B cell (primary cell): Measurements from ENCODE around the gene LRRC61. TPM values are rescaled to one million over a fixed set of nuclear protein-coding genes. Genes with fewer than 3 reads are reported as not detected.

Experiments
- ATAC-seq: fragments of 200-7000 bp; cut with Tn5 transposase; one replicate; pipeline ENCODE4 v1.10.0; 2021; ENCODE audit warnings: low read depth, mild to moderate bottlenecking, moderate number of reproducible peaks, moderate library complexity
- CTCF ChIA-PET: fragments of 350-600 bp; sonication (Branson Sonifier 250); formaldehyde crosslinking; loops from one replicate; lab custom pipeline; 2021; ENCODE audit warnings: antibody characterized with exemption, inconsistent platforms; lab: Charles Lee
- POLR2A ChIA-PET: fragments of 350-600 bp; sonication (Branson Sonifier 250); formaldehyde crosslinking; loops from one replicate; lab custom pipeline; 2021; ENCODE audit warnings: antibody characterized with exemption; lab: Charles Lee
- DNase-seq: peaks from one replicate; pipeline ENCODE4 v3.0.0; 2013
- H2AFZ ChIP-seq: 2 replicates; pipeline ENCODE4 v1.6.1; 2012; ENCODE audit warnings: mild to moderate bottlenecking, low read depth, low read length; ENCODE audit not compliant: insufficient read depth, poor library complexity, severe bottlenecking
- H3K27ac ChIP-seq, 2 donors: 1 replicate in 1 of 2; 2 replicates in 1 of 2; pipeline ENCODE4 v1.5.1; 2012 to 2013; ENCODE audit warnings: low read length in 2 of 2, mild to moderate bottlenecking in 2 of 2, moderate library complexity in 1 of 2
- H3K27me3 ChIP-seq, 4 experiments: fragments of 200-600 bp in 1 of 4; sonication (generic) in 1 of 4; replicated peaks in 1 of 4; 1 replicate in 2 of 4; 2 replicates in 2 of 4; pipeline versions ENCODE4 v1.6.1 to v1.7.0; 2013 to 2016; ENCODE audit warnings: low read length in 3 of 4, mild to moderate bottlenecking in 2 of 4, mixed read lengths in 1 of 4, moderate library complexity in 1 of 4; ENCODE audit not compliant: insufficient read depth in 4 of 4, control insufficient read depth in 3 of 4; ENCODE audit errors: control extremely low read depth in 1 of 4
- H3K36me3 ChIP-seq, 2 experiments: replicated peaks in 1 of 2; 1 replicate in 1 of 2; 2 replicates in 1 of 2; pipeline versions ENCODE4 v1.6.1 to v1.7.1; 2013; ENCODE audit warnings: low read length in 1 of 2; ENCODE audit not compliant: insufficient read depth in 2 of 2, control insufficient read depth in 1 of 2; ENCODE audit errors: control extremely low read depth in 1 of 2, extremely low read depth in 1 of 2
- H3K4me1 ChIP-seq, 2 donors: fragments of 200-600 bp in 1 of 2; sonication (generic) in 1 of 2; 1 replicate in 1 of 2; 2 replicates in 1 of 2; pipeline versions ENCODE4 v1.5.1 to v1.6.1; 2013 to 2017; ENCODE audit warnings: low read length in 2 of 2; ENCODE audit not compliant: control insufficient read depth in 2 of 2, insufficient read depth in 2 of 2
- H3K4me2 ChIP-seq: replicated peaks from 2 replicates; pipeline ENCODE3; 2012; ENCODE audit warnings: mild to moderate bottlenecking, low read depth, low read length; ENCODE audit not compliant: poor library complexity, severe bottlenecking
- H3K4me3 ChIP-seq, 5 experiments: fragments of 200-600 bp in 1 of 5; sonication (generic) in 1 of 5; 1 replicate in 3 of 5; 2 replicates in 2 of 5; pipeline versions ENCODE4 v1.5.1 to v1.7.0; 2011 to 2016; ENCODE audit warnings: low read length in 4 of 5, mild to moderate bottlenecking in 4 of 5, low read depth in 2 of 5, control low read depth in 1 of 5, moderate library complexity in 1 of 5; ENCODE audit not compliant: insufficient read depth in 1 of 5; ENCODE audit errors: control extremely low read depth in 1 of 5, extremely low read depth in 1 of 5
- H3K79me2 ChIP-seq: fragments of 200-600 bp; sonication (generic); one replicate; pipeline ENCODE4 v1.6.0; 2016; ENCODE audit warnings: low read length; ENCODE audit not compliant: control insufficient read depth, insufficient read depth
- H3K9ac ChIP-seq: fragments of 200-600 bp; sonication (generic); 2 replicates; pipeline ENCODE4 v1.6.1; 2017; ENCODE audit warnings: mild to moderate bottlenecking, low read length, moderate library complexity
- H3K9me3 ChIP-seq, 3 donors: one replicate each; pipeline versions ENCODE4 v1.6.1 to v1.7.1; 2013; ENCODE audit warnings: low read length in 2 of 3; ENCODE audit not compliant: control insufficient read depth in 2 of 3, insufficient read depth in 1 of 3; ENCODE audit errors: control extremely low read depth in 1 of 3
- H4K20me1 ChIP-seq: 2 replicates; pipeline ENCODE4 v1.6.0; 2012; ENCODE audit warnings: mild to moderate bottlenecking, low read length; ENCODE audit not compliant: insufficient read depth, control insufficient read depth, poor library complexity, severe bottlenecking
- H3K27ac Mint-ChIP-seq: one replicate; pipeline ENCODE4 v1.8.0; 2021; ENCODE audit warnings: mixed read lengths
- H3K27me3 Mint-ChIP-seq: one replicate; pipeline ENCODE4 v1.8.0; 2021; ENCODE audit warnings: mixed read lengths
- H3K4me1 Mint-ChIP-seq: one replicate; pipeline ENCODE4 v1.8.0; 2021; ENCODE audit warnings: mixed read lengths
- H3K4me3 Mint-ChIP-seq: one replicate; pipeline ENCODE4 v1.8.0; 2021; ENCODE audit warnings: mixed read lengths
- H3K9me3 Mint-ChIP-seq: one replicate; pipeline ENCODE4 v1.8.0; 2022; ENCODE audit warnings: mixed read lengths; ENCODE audit not compliant: insufficient read depth
- EZH2 ChIP-seq: IDR thresholded peaks from 2 replicates; pipeline ENCODE4 v1.6.1; 2012; ENCODE audit warnings: borderline replicate concordance, low read depth, mild to moderate bottlenecking, moderate library complexity, low read length; ENCODE audit not compliant: insufficient read depth, poor library complexity, severe bottlenecking
- WGBS: methylation state at CpG from one replicate; pipeline ENCODE4 v1.1.5; 2013; ENCODE audit warnings: missing lambda C conversion rate; ENCODE audit not compliant: insufficient coverage; 5-methylcytosine and 5-hydroxymethylcytosine counted together
- intact Hi-C: fragments of 100-400 bp; cut with micrococcal nuclease; formaldehyde crosslinking; loops from one replicate; pipeline ENCODE4 v1.10.0; 2022
- polyA plus RNA-seq: library from polyadenylated mRNA; depleted of rRNA; stranded (reverse); fragments of >200 nt; gene quantifications from 2 replicates; pipeline ENCODE4 v1.2.3, GENCODE V29; 2012
- total RNA-seq, 2 donors: library from RNA; stranded (reverse); fragments of 120-200 nt in 1 of 2; gene quantifications; 1 replicate in 1 of 2; 2 replicates in 1 of 2; pipeline versions ENCODE4 v1.2.3 to v1.2.4, GENCODE V29; 2013 to 2022
- TF ChIP-seq, protein P1 (sequence below): fragments of 200-600 bp; IDR thresholded peaks from one replicate; pipeline ENCODE4 v1.8.0; 2022; ENCODE audit warnings: antibody characterized with exemption, mild to moderate bottlenecking

The LRRC61 gene
- total and polyA plus RNA-seq, 2 donors (not counting 1 experiment from before 2014, with no cell fraction given), result 12.8 to 12.9 TPM

DNA sequence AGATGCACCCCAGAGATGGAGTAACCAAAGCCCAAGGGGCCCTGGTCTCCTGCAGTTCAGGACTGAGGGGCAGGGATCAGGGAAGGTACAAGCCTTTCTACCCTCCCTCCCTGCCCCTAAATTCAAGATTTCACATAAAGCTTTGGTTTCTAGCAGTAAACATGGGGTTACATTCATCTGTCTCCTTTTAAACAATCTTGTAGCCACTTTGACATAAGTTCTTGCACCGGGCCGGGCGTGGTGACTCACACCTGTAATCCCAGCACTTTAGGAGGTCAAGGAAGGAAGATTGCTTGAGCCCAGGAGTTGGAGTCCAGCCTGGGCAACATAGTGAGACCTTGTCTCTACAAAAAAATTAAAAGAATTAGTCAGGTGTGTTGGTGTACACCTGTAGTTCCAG lies 4.2 kb downstream of the LRRC61 start:
- ATAC-seq (no peak), DNase-seq (no peak)
- Mint-ChIP-seq H3K9me3 (no peaks in the 10 kb centered on the region), H3K27me3 (no peaks in the 10 kb centered on the region), H3K4me1 (peaks cover 28% of the 10 kb centered on the region), H3K27ac (no peak overlapping the region), H3K4me3 (no peak overlapping the region)
- Histone ChIP-seq H3K4me1 (peaks cover 8 to 20% of the 10 kb centered on the region in 2 donors), H3K27me3 (no peaks in the 10 kb centered on the region), H3K36me3 (peaks cover 0 to 34% of the 10 kb centered on the region in 2 experiments), H3K4me3 (no peak overlapping the region), H4K20me1 (no peaks in the 10 kb centered on the region), H2AFZ (no peak overlapping the region), H3K79me2 (peaks cover 10% of the 10 kb centered on the region), H3K9ac (no peak overlapping the region), H3K27ac (no peak overlapping the region), H3K4me2 (no peak overlapping the region), H3K9me3 (peaks cover 0 to 4% (median 0%) of the 10 kb centered on the region in 3 donors)
- intact Hi-C loops, result no loop called here
- TF ChIP-seq, protein P1, sequence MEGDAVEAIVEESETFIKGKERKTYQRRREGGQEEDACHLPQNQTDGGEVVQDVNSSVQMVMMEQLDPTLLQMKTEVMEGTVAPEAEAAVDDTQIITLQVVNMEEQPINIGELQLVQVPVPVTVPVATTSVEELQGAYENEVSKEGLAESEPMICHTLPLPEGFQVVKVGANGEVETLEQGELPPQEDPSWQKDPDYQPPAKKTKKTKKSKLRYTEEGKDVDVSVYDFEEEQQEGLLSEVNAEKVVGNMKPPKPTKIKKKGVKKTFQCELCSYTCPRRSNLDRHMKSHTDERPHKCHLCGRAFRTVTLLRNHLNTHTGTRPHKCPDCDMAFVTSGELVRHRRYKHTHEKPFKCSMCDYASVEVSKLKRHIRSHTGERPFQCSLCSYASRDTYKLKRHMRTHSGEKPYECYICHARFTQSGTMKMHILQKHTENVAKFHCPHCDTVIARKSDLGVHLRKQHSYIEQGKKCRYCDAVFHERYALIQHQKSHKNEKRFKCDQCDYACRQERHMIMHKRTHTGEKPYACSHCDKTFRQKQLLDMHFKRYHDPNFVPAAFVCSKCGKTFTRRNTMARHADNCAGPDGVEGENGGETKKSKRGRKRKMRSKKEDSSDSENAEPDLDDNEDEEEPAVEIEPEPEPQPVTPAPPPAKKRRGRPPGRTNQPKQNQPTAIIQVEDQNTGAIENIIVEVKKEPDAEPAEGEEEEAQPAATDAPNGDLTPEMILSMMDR, result no peak
- TF ChIP-seq EZH2, result no peak
- POLR2A ChIA-PET, result interaction anchor here (1.2 kb wide), 1 partner anchor 732 kb away, joined by 7 read pairs; the partner anchor contains the start of gene SLC4A2
- 100% methylated on average over 3 of the region's 3 CpGs for WGBS
- CTCF ChIA-PET, result no interaction called here

DNA sequence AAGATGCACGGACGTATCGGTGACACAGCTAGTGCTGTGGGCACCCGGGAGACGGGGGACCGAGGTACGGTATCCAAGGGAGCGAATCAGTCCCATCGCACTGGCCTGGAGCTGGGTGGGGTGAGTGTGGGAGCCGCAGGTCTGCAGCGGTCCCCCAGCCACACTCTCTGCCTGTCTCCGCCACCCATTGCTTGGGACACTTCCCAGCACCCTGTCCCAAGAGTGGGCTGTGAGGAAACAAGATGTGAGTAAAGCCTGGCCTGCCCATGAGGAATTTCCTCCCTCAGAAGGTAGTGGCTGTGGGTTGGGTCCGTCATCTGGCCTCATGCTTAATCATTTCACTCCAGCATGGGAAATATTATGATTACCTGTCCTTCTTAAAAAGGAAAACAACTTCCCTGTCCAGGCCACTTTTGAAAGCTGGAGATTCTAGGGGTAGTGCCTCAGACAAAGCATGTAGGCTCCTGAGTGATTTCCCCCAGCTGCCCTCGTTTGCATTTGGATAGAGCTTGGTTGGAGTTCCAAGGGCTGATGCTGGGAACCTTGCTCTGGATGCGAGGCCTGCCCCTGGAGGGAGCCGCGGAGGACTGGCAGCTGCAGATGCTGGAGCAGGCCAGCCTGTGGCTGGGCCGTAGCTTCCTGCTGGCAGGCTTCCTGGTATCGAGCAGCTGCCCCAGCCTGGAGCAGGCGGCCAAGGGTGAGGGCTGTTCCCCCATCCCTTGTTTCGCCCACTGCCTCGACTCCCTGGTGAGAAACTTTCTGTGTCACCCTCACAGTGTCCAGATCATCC lies 6.4 kb downstream of the LRRC61 start:
- 90% methylated on average over 13 of the region's 22 CpGs for WGBS
- Mint-ChIP-seq H3K27me3 (no peaks in the 10 kb centered on the region), H3K4me3 (no peak overlapping the region), H3K27ac (no peak overlapping the region), H3K4me1 (peaks cover 11% of the 10 kb centered on the region), H3K9me3 (no peaks in the 10 kb centered on the region)
- no peak overlapping the region for H2AFZ ChIP-seq
- POLR2A ChIA-PET, result no interaction called here
- intact Hi-C loops, result no loop called here
- H3K4me3 ChIP-seq, result no peak overlapping the region
- peaks cover 0 to 34% of the 10 kb centered on the region in 2 experiments for H3K36me3 ChIP-seq
- H3K9ac ChIP-seq, result no peak overlapping the region
- no peak overlapping the region for H3K4me2 ChIP-seq
- no peaks in the 10 kb centered on the region for H3K79me2 ChIP-seq
- peaks cover 0 to 2% of the 10 kb centered on the region in 2 donors for H3K4me1 ChIP-seq
- DNase-seq (no peak), ATAC-seq (no peak)
- no peak overlapping the region for H3K27ac ChIP-seq
- CTCF ChIA-PET, result interaction anchor here (1.0 kb wide), 1 partner anchor 10 kb away, joined by 3 read pairs; no protein-coding TSS in a partner anchor
- no peaks in the 10 kb centered on the region for H4K20me1 ChIP-seq
- H3K9me3 ChIP-seq, result no peaks in the 10 kb centered on the region
- no peak for TF ChIP-seq EZH2
- TF ChIP-seq, protein P1, result no peak
- no peaks in the 10 kb centered on the region for H3K27me3 ChIP-seq
